Ishikawa (cell line): ENCODE results near the gene TUBB1.

Source experiments
- CEBPB ChIP-seq: IDR thresholded peaks from 2 replicates; pipeline ENCODE4 v1.6.1; 2012
- CREB1 ChIP-seq: IDR thresholded peaks from 2 replicates; pipeline ENCODE4 v1.6.1; 2012; ENCODE audit warnings: low read depth
- EGR1 ChIP-seq: IDR thresholded peaks from 2 replicates; pipeline ENCODE4 v1.6.1; 2012
- EP300 ChIP-seq: IDR thresholded peaks from 2 replicates; pipeline ENCODE4 v1.6.1; 2012; ENCODE audit warnings: borderline replicate concordance
- FOXM1 ChIP-seq: IDR thresholded peaks from 2 replicates; pipeline ENCODE4 v1.6.1; 2012; ENCODE audit warnings: low read depth, borderline replicate concordance
- MAX ChIP-seq: IDR thresholded peaks from 2 replicates; pipeline ENCODE4 v1.6.1; 2012
- NFIC ChIP-seq: IDR thresholded peaks from 2 replicates; pipeline ENCODE4 v1.6.1; 2012
- RAD21 ChIP-seq: IDR thresholded peaks from 2 replicates; pipeline ENCODE4 v1.6.1; 2012; ENCODE audit warnings: low read depth
- REST ChIP-seq: IDR thresholded peaks from 2 replicates; pipeline ENCODE4 v1.6.1; 2012; ENCODE audit warnings: low read depth, mild to moderate bottlenecking
- TAF1 ChIP-seq: IDR thresholded peaks from 2 replicates; pipeline ENCODE4 v1.6.1; 2012; ENCODE audit warnings: low read depth, mild to moderate bottlenecking
- TCF12 ChIP-seq: IDR thresholded peaks from 2 replicates; pipeline ENCODE4 v1.6.1; 2012; ENCODE audit warnings: low read depth
- TEAD4 ChIP-seq: IDR thresholded peaks from 2 replicates; pipeline ENCODE4 v1.6.1; 2012
- USF1 ChIP-seq: IDR thresholded peaks from 2 replicates; pipeline ENCODE4 v1.6.1; 2012
- YY1 ChIP-seq: IDR thresholded peaks from 2 replicates; pipeline ENCODE4 v1.6.1; 2012; ENCODE audit warnings: low read depth
- ZBTB7A ChIP-seq: IDR thresholded peaks from 2 replicates; pipeline ENCODE4 v1.6.1; 2012; ENCODE audit warnings: low read depth

Gene TUBB1

GRCh38 chr20:58990651-58991445, 28.4 kb upstream of the TUBB1 start:
- TF ChIP-seq MAX (no peak), EP300 (no peak), USF1 (no peak), CREB1 (no peak), FOXM1 (no peak), ZBTB7A (no peak), TAF1 (no peak), REST (no peak), YY1 (no peak), TEAD4 (no peak), TCF12 (no peak), CEBPB (no peak), RAD21 (no peak), NFIC (no peak), EGR1 (no peak)

- no peak for TF ChIP-seq FOXM1
- TF ChIP-seq CEBPB: no peak
- no peak for TF ChIP-seq YY1
- no peak for TF ChIP-seq TEAD4
- TF ChIP-seq EGR1: no peak
- TF ChIP-seq NFIC: no peak
- TF ChIP-seq REST: no peak
- TF ChIP-seq CREB1: no peak
- no peak for TF ChIP-seq ZBTB7A
- no peak for TF ChIP-seq EP300
Observed at GRCh38 chr20:58991715-58992114, 27.5 kb upstream of the TUBB1 start.

- TF ChIP-seq CREB1 (no peak), TAF1 (no peak), REST (no peak), EGR1 (no peak), TCF12 (no peak), TEAD4 (no peak), ZBTB7A (no peak), EP300 (no peak), USF1 (no peak)
Observed at GRCh38 chr20:58992911-58993310, 26.3 kb upstream of the TUBB1 start.

GRCh38 chr20:58993332-58994248, 25.6 kb upstream of the TUBB1 start:
- TF ChIP-seq EP300 (no peak), RAD21 (no peak), CREB1 (no peak), FOXM1 (no peak), TEAD4 (no peak), TAF1 (no peak), NFIC (no peak), TCF12 (no peak), YY1 (no peak), CEBPB (no peak), REST (no peak)
